ENCODE measurements around the gene COL18A1.

COL18A1 gene

DNA sequence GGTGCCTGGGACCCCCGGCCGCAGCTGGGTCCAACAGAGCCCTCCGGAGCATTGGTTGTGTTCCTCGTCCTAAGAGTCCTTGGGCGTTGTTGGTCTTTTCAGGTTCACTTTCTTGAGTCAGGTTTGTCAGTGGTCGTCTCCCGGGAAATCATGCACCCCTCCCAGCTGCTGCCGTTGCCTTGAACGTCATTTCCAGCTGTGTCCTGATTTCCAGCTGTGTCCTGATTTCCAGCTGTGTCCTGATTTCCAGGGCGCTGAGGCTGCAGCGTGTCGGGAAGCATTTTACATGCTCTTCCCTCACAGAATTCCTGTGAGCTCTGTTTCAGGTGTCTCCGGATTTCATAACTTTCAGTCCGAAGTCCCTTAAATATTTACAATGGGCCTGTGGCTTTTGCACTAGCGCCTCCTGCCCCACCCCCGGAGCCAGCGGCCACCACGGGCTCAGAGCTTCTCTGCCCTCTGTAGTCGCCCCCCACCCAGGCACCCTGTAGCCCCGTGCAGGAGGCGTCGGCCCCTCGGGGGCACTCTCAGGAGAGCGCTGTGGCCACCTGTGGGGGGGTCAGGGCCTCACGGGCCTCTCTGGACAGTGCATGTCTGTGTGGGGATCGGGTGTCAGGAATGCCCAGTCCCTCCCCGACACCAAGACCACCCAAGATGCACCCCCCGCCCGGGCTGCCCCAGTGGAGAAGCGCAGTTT is 66.7 kb downstream of the COL18A1 start:
- Mint-ChIP-seq H3K36me3 (no peaks in the 10 kb centered on the region), H3K4me1 (no peaks in the 10 kb centered on the region), H3K4me3 (no peak overlapping the region), H3K9me3 (no peaks in the 10 kb centered on the region), H3K27ac (no peak overlapping the region)
- DNase-seq (ENCODE audit: low spot score in 2 of 2) (no peak), ATAC-seq (no peak)

DNA sequence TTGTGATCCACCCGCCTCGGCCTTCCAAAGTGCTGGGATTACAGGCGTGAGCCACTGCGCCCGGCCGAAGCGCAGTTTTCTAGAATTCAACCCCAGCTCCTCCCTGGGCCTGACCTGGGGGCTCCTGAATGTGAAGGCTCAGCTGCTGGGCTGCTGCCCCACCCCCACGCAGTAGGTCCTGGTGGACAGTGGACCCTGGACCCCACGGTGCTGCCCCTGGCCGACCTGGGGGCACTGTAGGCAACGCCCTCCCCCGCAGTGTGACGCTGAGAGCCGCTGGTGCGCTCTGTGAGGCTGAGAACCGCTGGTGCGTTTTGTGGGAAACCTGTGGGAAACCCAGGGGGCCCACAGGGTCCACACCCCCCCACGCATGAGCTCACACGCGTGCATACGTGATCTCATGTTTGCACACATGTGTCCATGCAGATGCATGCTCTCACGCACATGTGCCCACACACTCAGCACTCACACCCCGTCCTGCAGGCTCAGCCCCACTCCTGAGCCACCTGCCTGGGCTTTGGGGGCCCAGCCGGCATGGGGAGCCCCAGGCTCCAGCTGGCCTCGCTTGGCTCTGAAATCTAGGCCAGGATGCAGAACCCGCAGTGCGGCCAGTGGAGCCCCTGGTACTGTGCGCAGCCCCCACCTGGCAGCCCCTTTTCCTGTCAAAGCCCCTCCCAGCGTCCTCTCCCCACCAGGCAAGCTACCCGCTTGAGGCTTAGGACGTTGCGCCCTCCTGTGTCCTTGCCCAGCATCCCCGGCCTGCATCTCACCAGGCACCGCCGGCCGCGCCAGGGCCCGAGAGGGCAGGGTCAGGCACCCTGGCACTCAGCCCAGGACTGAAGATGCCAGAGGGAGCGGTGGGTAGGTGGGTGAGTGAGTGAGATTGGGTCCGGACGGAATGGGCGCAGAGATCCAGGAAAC is 67.7 kb downstream of the COL18A1 start:
- DNase-seq (ENCODE audit: low spot score in 2 of 2) = no peak
- Mint-ChIP-seq H3K9me3 (no peaks in the 10 kb centered on the region), H3K36me3 (no peaks in the 10 kb centered on the region), H3K27ac (no peak overlapping the region), H3K4me1 (peaks cover under 1% of the 10 kb centered on the region), H3K4me3 (no peak overlapping the region)
- ATAC-seq = no peak

DNA sequence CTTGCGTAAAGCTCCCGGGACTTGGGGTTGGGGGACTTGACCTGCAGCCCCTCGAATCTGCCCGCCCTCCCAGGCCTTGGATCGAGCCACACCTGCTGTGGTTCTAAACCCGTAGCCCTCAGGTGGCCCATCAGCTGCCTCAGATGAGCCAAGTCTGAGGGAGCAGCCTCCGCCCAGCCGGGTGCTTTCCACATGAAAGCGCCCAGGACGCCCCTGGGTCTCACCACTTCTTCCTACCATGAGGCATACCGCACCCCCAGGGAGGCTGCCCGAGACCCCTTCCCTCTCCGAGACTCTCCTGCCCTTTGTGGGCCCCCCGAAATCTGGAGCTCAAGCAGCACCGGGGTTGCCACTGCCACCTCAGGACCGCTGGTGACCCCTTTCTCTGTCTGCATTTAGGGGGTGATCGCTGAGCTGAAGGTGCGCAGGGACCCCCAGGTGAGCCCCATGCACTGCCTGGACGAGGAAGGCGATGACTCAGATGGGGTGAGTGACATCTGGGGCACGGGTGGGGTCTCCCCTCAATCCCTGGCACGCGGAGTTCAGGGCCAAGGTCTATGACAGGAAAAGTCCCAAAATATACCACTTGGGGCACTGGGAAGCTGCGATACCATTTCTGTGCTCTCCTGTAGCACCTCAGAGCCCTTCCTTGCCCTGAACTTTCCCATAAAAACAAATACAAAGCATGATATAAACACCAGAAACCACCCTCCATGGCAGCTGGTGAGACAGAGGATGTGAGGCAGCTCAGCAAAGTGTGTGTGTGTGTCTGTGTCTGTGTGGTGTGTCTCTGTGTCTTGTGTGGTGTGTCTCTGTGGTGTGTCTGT is 68.7 kb downstream of the COL18A1 start:
- no peak for DNase-seq (ENCODE audit: low spot score in 2 of 2)
- H3K36me3 Mint-ChIP-seq = no peaks in the 10 kb centered on the region
- no peaks in the 10 kb centered on the region for H3K9me3 Mint-ChIP-seq
- ATAC-seq = no peak
- no peak overlapping the region for H3K27ac Mint-ChIP-seq
- H3K4me3 Mint-ChIP-seq = no peak overlapping the region
- peaks cover 10% of the 10 kb centered on the region for H3K4me1 Mint-ChIP-seq

DNA sequence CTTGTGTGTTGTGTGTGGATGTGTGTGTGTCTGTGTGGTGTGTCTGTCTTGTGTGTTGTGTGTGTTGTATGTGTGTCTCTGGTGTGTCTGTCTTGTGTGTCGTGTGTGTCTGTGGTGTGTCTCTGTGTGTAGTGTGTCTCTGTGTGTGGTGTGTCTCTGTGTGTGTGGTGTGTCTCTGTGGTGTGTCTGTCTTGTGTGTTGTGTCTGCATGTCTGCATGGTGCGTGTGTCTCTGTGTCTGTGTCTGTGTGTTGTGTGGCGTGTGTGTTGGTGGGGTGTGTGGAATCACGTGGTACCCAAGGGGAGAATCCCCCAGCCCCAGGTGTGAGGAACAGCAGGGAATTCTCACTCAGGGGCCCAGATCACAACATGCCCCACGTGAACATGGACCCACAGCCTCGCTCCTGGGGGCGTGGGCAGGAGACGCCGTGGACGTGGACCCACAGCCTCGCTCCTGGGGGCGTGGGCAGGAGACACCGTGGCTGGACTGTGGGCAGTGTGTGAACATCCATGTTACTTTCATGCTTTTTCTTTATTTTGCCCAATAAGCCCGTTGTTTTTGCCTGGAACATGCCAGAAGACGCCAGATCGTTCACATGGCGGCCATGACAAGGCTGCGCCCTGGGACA is 69.5 kb downstream of the COL18A1 start:
- Mint-ChIP-seq H3K4me3 (no peak overlapping the region), H3K27ac (no peak overlapping the region), H3K4me1 (peaks cover 15% of the 10 kb centered on the region), H3K9me3 (no peaks in the 10 kb centered on the region), H3K36me3 (no peaks in the 10 kb centered on the region)
- DNase-seq (ENCODE audit: low spot score in 2 of 2) = no peak
- ATAC-seq = no peak

DNA sequence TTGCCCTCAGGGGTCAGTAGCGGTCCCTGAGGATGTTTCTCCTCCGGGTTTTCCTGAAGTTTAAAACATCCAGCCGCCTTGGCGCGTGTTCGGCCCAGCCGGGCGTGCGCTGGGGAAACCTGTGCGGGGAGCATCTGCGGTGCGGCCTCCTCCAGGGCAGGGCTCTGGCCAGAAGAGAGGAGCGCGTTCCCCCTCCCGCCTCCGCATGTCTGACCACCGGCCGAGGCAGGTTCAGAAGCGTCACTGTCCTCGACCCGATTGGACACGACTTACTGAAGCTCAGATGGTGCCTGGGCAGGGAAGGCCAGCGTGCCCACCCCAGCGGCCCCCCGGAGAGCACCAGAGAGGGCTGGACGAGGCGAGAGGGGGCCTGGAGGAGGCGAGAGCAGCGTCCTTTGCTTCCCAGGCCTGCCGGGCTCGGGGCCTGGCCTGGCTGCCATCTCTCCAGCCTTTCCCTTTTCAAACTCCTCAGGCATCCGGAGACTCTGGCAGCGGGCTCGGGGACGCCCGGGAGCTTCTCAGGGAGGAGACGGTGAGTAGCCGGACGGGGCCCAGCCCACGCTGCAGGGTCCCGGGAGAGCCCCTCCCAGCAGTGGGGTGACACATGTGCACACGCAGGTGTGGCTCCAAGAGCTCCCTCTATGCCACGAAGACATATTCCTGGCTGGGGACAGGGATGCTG is 70.2 kb downstream of the COL18A1 start:
- no peak overlapping the region for H3K27ac Mint-ChIP-seq
- ATAC-seq (no peak), DNase-seq (ENCODE audit: low spot score in 2 of 2) (no peak)
- H3K36me3 Mint-ChIP-seq = no peaks in the 10 kb centered on the region
- H3K9me3 Mint-ChIP-seq = no peaks in the 10 kb centered on the region
- no peak overlapping the region for H3K4me3 Mint-ChIP-seq
- peaks cover 18% of the 10 kb centered on the region for H3K4me1 Mint-ChIP-seq

DNA sequence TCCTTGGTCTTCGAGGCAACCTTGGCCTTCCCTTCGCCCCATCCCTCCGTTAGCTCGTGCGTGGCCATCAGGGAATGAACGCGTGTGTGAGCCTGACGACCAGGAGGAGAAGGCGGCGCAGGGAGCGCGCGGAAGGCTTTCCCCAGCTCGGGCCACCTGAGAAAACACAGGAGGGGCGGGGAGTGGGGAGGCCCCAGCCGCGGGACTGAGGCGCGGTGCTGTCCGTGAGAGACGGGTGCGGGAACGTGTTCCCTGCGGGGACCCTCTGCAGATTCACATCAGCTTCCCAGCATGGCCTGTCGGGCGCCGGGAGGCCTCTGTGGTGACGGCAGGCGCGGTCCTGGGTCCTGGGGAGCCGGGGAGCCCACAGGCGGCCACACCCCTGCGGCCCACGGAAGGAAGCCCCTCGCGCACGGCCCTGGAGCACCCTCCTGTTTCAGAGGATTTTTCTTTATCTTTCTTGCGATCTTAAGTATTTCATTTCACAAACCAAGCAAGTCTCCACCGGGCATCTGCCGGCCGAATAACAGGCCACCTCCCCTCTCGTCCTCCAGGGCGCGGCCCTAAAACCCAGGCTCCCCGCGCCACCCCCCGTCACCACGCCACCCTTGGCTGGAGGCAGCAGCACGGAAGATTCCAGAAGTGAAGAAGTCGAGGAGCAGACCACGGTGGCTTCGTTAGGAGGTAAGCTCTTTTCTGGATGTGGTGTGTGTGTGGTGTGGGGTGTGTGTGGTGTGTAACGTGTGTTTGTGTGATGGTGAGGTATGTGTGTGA is 71.0 kb downstream of the COL18A1 start:
- Mint-ChIP-seq H3K27ac (no peak overlapping the region), H3K4me3 (no peak overlapping the region), H3K36me3 (no peaks in the 10 kb centered on the region), H3K4me1 (peaks cover 18% of the 10 kb centered on the region), H3K9me3 (no peaks in the 10 kb centered on the region)
- no peak for DNase-seq (ENCODE audit: low spot score in 2 of 2)
- no peak for ATAC-seq

DNA sequence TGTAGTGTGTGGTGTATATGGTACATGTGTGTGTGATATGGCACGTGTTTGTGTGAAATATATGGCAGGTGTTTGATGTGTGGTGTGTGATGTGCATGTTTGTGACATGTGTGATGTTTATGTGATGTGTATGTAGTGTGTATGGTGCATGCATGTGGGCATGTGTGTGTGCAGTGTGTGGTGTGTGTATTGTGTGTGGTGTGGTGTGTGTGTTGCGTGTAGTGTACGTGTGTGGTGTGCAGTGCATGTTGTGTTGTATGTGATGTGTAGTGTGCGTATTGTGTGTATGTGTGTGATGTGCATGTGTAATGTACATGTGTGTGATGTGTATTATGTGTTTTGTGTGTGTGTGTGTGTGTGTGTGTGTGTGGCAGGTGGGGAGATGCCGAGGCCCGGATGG is 71.6 kb downstream of the COL18A1 start:
- ATAC-seq = no peak
- Mint-ChIP-seq H3K4me3 (no peak overlapping the region), H3K9me3 (no peaks in the 10 kb centered on the region), H3K4me1 (peaks cover 18% of the 10 kb centered on the region), H3K36me3 (no peaks in the 10 kb centered on the region), H3K27ac (no peak overlapping the region)
- no peak for DNase-seq (ENCODE audit: low spot score in 2 of 2)

DNA sequence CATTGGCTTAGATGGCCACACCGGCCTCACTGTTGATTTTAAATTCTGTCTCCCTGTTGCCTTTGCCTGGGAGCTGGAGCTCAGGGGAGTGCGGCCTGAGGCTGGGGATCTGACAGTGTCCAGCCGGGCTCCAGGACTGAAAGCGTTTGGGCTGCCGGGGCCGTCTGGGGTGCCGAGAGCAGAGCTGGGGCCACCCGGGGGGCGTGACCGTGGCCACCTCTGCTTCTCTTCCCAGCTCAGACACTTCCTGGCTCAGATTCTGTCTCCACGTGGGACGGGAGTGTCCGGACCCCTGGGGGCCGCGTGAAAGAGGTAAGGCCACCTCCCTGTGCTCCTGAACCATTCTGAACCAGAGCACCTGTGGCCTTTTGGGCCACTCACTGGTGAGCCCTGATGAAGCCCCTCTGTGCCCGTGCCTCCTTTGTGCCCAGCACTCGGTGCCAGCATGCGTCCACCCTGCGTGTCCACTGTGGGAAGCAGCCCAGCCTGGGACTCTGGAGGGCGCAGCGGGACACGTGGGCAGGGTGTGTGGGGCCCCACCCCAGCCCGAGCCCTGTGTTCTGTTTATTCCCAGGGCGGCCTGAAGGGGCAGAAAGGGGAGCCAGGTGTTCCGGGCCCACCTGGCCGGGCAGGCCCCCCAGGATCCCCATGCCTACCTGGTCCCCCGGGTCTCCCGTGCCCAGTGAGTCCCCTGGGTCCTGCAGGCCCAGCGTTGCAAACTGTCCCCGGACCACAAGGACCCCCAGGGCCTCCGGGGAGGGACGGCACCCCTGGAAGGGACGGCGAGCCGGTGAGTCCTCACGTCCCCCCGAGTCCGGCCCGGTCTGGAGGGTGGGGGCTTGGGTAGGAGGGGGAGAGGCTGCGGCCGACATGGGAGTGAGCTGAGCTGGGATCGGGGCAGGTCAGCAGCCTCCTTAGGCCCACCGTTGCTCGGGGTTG is 72.5 kb downstream of the COL18A1 start:
- Mint-ChIP-seq H3K4me1 (peaks cover 18% of the 10 kb centered on the region), H3K36me3 (no peaks in the 10 kb centered on the region), H3K4me3 (peak overlapping the region; percentile 75), H3K27ac (peak overlapping the region; percentile 90), H3K9me3 (no peaks in the 10 kb centered on the region)
- no peak for ATAC-seq
- no peak for DNase-seq (ENCODE audit: low spot score in 2 of 2)

DNA sequence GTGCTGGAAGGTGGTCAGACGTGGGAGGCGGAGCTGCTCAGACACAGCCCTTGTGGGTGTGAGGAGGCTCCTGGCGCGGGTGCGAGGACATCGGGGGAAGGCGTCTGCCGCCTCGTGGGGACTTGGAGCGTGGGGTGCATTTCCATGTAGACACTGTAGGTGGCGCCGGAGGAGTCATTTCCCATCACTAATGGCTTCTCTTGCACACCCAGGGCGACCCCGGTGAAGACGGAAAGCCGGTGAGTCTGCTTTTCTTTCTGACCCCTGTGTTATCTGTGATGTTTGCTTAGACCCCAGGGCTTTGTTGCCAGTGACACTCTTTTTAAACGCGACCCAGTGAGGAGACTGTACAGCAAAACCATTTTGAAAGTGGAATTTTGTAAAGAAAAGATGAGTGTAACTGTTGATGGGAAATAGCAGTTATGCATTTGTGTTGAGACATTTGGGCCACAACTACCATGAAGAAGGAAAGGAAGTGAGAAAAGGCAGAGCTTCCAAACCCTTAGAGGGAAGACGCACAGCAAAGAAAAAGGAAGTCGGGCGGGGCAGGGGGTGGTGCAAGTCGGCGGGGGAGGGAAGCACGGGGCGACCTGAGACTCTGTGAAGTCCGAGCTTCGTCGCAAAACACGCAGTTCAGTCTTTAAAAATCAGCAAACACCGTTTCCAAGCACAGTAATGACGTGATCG is 73.3 kb downstream of the COL18A1 start:
- DNase-seq (ENCODE audit: low spot score in 2 of 2) = peak; percentile 72 to 87
- peak overlapping the region; percentile 90 for H3K27ac Mint-ChIP-seq
- H3K4me3 Mint-ChIP-seq = peak overlapping the region; percentile 75
- H3K36me3 Mint-ChIP-seq = no peaks in the 10 kb centered on the region
- no peaks in the 10 kb centered on the region for H3K9me3 Mint-ChIP-seq
- peaks cover 18% of the 10 kb centered on the region for H3K4me1 Mint-ChIP-seq
- peak; percentile 79 for ATAC-seq

DNA sequence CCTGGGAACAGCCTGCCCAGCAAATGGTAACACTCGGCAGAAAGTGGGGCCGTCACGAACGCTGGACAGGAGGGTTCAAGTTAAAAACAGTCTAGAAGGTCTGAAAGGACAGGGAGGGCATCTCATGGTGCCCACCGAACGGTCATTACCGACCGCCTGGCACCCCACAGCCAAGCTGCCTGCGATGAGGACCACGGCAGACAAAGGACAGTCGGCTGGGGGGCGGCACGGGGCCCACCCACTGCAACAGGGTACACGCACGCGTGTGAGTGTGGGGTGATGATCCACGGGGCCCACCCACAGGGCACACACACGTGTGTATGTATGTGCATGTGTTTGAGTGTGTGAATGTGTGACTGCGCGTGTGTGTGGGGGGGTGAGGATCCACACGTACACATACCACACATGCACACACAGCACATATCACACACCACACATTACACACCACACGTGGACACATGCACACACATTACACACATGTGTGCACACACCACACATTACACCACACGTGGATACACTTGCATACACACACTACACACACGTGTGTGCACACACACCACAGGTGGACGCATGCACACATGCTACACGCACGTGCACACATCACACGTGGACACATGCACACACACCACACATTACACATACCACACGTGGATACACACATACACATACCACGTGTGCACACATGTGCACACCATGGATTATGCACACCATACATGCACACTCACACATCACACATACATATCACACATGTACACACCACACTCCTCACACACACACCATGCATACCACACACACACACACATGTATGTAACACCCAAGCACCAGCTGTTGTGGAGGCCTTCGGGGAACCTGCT is 74.1 kb downstream of the COL18A1 start:
- Mint-ChIP-seq H3K4me1 (peaks cover 20% of the 10 kb centered on the region), H3K9me3 (no peaks in the 10 kb centered on the region), H3K36me3 (peaks cover 6% of the 10 kb centered on the region), H3K27ac (peak overlapping the region; percentile 90), H3K4me3 (peak overlapping the region; percentile 75)
- no peak for ATAC-seq
- DNase-seq (ENCODE audit: low spot score in 2 of 2) = no peak

DNA sequence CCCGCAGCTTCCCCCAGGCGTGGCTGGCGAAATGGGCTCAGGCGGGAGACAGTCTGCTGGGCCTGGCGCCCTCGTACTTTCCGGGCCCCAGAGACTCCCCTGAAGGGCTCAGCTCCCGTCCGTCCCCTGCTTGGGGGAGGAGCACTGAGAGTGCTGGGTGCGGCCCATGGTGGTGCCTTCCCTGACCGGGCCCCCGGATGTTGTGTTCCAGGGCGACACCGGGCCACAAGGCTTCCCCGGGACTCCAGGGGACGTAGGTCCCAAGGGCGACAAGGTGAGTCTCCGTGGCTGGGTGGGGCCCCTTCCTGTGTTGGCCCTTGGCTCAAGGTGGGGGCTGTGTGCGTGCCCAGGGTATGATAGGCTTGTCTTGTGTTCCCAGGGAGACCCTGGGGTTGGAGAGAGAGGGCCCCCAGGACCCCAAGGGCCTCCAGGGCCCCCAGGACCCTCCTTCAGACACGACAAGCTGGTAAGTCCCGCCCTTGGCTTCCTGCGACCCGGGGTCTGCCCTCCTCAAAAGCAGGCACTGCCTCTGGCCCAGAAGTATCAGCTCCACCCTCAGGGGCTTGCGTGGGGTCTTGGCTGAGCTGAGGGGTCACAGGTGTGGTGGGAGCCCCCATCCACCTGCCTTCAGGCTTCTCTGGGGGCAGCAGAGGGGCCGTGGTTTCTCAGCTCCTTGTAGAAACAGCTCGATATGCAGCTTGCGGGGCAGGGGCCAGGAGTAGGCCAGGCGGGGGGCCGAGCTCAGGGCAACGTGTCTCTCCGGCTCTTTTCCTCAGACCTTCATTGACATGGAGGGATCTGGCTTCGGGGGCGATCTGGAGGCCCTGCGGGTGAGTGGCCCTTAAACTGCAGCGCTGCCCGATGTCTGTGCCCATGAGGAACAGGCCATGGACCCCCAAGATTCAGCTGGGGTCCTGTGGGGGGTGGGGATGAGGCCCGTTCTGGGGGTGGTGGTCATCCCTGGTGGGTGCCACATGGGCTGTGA is 75.0 kb downstream of the COL18A1 start:
- H3K4me1 Mint-ChIP-seq = peaks cover 25% of the 10 kb centered on the region
- peak overlapping the region; percentile 35 for H3K27ac Mint-ChIP-seq
- no peaks in the 10 kb centered on the region for H3K9me3 Mint-ChIP-seq
- H3K4me3 Mint-ChIP-seq = peak overlapping the region; percentile 12
- H3K36me3 Mint-ChIP-seq = peaks cover 6% of the 10 kb centered on the region
- ATAC-seq = no peak
- DNase-seq (ENCODE audit: low spot score in 2 of 2) = no peak
